ENCODE results near the gene GADD45B.

GRCh38 chr19:2519482-2519881, 43.6 kb downstream of the GADD45B start:
- no peak for TF ChIP-seq CTCF (IDR thresholded peaks at IDR 0.05)
- TF ChIP-seq SIN3A (IDR thresholded peaks at IDR 0.05; ENCODE audit: borderline replicate concordance, insufficient read depth, low read depth, low read length): no peak

All from Panc1 (cell line).